Omental fat pad (tissue), 4 donors: ENCODE results near the gene DGKE. TPM values are rescaled to one million over a fixed set of nuclear protein-coding genes. Genes with fewer than 3 reads are reported as not detected.

Source experiments
- ATAC-seq: fragments of 150-250 bp; one replicate; pipeline ENCODE4 v1.9.1; 2016; ENCODE audit warnings: mild to moderate bottlenecking, moderate library complexity; ENCODE audit not compliant: low FRiP score
- DNase-seq: peaks from one replicate; pipeline ENCODE4 v3.0.0-alpha.2; 2019; ENCODE audit warnings: low spot score
- small RNA-seq: library from RNA; depleted of rRNA; stranded (forward); fragments of <200 nt; gene quantifications from one replicate; pipeline ENCODE3, GENCODE V24; 2016
- total RNA-seq, 4 donors: library from RNA; depleted of rRNA; stranded (reverse); fragments of >200 nt; gene quantifications; one replicate each; pipeline ENCODE4 v1.1.0, GENCODE V29; 2016
- TF ChIP-seq, protein P1 (sequence below), 3 donors: fragments of 450-650 bp; IDR thresholded peaks; one replicate each; pipeline ENCODE4 v1.5.1; 2016 to 2017; ENCODE audit warnings: antibody characterized with exemption in 3 of 3, mild to moderate bottlenecking in 3 of 3, moderate library complexity in 2 of 3

Gene DGKE
- total RNA-seq, 4 donors from 2014 or later: 5.9 to 19.4 (median 6.8) TPM

DNA sequence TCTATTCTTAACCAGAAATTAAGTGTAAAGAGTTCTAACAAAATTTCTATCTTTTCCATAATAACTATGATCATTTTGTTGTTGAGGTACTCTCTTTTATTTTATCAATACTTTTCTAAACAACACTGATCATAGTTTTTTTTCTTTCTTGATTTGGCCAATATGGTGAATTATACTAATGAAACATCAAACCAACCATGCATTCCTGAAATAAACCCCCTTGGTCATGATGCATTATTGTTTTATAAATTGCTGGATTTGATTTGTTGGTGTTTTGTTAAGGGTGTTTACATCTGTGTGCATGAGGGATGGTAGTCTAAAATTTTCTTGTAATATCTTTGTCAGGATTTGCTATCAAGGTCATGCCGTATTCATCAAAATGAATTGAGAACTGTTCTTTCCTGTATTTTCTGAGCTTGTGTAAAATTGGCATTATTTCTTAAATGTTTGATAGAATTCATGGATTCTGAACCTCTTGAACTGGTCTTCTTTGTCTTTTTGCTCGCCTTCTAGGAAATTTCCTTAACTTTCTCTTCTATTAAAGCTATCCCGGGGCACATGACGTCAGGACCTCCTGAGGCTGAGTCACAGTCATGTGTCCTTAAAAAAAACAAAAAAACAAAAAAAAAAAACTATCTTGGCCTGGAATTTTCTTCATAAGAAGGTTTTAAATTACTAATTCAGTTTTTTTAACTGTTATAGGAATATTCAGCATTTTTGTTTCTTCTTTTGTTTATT is 83.8 kb downstream of the DGKE start:
- TF ChIP-seq, protein P1, sequence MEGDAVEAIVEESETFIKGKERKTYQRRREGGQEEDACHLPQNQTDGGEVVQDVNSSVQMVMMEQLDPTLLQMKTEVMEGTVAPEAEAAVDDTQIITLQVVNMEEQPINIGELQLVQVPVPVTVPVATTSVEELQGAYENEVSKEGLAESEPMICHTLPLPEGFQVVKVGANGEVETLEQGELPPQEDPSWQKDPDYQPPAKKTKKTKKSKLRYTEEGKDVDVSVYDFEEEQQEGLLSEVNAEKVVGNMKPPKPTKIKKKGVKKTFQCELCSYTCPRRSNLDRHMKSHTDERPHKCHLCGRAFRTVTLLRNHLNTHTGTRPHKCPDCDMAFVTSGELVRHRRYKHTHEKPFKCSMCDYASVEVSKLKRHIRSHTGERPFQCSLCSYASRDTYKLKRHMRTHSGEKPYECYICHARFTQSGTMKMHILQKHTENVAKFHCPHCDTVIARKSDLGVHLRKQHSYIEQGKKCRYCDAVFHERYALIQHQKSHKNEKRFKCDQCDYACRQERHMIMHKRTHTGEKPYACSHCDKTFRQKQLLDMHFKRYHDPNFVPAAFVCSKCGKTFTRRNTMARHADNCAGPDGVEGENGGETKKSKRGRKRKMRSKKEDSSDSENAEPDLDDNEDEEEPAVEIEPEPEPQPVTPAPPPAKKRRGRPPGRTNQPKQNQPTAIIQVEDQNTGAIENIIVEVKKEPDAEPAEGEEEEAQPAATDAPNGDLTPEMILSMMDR (IDR thresholded peaks at IDR 0.05): no peak
- no peak for DNase-seq
- ATAC-seq: no peak

DNA sequence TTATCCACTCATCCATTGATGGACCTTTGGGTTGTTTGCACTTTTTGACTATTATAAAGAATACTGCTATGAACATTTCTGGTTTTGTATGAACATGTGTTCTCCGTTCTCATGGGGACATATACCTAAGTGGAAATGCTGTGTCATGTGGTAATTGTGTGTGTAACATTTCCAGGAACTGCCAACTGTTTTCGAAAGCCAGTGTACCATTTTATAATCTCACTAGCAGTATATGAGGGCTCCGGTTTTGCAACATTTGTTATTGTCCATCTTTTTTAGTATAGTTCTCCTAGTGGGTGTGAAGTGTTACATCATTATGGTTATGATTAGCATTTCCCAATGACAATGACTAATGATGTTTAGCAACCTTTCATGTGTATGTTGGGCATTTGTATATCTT is 85.0 kb downstream of the DGKE start:
- TF ChIP-seq, protein P1 (IDR thresholded peaks at IDR 0.05): no peak
- ATAC-seq (no peak), DNase-seq (no peak)

Small RNAs within 50 kb of the gene (small RNA-seq; reads per million reads assigned to genes)
- not detected for gene AC015912.2
- gene RNU6-1158P: not detected

Other genes with a start within 250 kb of the DGKE start
- under 1 TPM; 0.37 to 0.82 (median 0.68) TPM for gene NOG, start 240.5 kb upstream of the DGKE start, total RNA-seq
- 1 to 10 TPM in 2 of 4 donors, under 1 TPM in 2; 0.44 to 5.4 (median 1.3) TPM for gene C17orf67, start 231 bp upstream of the DGKE start, total RNA-seq
- 100 to 1,000 TPM in 1 of 4 donors, 10 to 100 TPM in 3; 41.4 to 112 (median 78.6) TPM for gene TRIM25, start 79.9 kb downstream of the DGKE start, total RNA-seq
- gene COIL, start 126.9 kb downstream of the DGKE start, total RNA-seq: 10 to 100 TPM in 1 of 4 donors, 1 to 10 TPM in 3; 6.7 to 13.4 (median 9.3) TPM
- 10 to 100 TPM; 59.6 to 80.9 (median 69.1) TPM for gene SCPEP1, start 144.0 kb downstream of the DGKE start, total RNA-seq